Measurements from ENCODE around the gene EPM2AIP1.

The EPM2AIP1 gene

DNA sequence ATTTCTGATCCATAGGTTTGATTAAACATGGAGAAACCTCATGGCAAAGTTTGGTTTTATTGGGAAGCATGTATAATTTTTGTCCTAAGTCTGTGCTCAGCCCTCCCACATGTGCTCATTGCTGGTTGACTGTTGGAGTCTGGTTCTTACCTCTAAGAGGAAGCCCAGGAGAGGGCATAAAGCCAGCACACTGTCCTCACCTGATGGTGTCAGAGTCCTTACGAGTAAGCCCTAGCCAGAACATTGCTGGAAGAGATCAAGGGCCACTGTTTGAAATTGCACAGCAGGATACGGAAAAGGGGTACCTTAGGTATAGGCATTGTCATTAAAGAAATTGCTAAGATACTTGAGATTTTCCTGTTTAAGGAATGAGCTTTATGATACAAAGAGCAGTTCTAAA is 21.7 kb upstream of the EPM2AIP1 start:
- TF ChIP-seq, protein P1, sequence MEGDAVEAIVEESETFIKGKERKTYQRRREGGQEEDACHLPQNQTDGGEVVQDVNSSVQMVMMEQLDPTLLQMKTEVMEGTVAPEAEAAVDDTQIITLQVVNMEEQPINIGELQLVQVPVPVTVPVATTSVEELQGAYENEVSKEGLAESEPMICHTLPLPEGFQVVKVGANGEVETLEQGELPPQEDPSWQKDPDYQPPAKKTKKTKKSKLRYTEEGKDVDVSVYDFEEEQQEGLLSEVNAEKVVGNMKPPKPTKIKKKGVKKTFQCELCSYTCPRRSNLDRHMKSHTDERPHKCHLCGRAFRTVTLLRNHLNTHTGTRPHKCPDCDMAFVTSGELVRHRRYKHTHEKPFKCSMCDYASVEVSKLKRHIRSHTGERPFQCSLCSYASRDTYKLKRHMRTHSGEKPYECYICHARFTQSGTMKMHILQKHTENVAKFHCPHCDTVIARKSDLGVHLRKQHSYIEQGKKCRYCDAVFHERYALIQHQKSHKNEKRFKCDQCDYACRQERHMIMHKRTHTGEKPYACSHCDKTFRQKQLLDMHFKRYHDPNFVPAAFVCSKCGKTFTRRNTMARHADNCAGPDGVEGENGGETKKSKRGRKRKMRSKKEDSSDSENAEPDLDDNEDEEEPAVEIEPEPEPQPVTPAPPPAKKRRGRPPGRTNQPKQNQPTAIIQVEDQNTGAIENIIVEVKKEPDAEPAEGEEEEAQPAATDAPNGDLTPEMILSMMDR (IDR thresholded peaks at IDR 0.05; ENCODE audit: borderline replicate concordance, control extremely low read depth, extremely low read depth, insufficient read depth, missing control alignments) = no peak
- DNase-seq (ENCODE audit: low spot score) = no peak
- in situ Hi-C loops (cut with MboI; ENCODE audit: low sequenced_read_pairs, unreplicated experiment) = no loop called here

DNA sequence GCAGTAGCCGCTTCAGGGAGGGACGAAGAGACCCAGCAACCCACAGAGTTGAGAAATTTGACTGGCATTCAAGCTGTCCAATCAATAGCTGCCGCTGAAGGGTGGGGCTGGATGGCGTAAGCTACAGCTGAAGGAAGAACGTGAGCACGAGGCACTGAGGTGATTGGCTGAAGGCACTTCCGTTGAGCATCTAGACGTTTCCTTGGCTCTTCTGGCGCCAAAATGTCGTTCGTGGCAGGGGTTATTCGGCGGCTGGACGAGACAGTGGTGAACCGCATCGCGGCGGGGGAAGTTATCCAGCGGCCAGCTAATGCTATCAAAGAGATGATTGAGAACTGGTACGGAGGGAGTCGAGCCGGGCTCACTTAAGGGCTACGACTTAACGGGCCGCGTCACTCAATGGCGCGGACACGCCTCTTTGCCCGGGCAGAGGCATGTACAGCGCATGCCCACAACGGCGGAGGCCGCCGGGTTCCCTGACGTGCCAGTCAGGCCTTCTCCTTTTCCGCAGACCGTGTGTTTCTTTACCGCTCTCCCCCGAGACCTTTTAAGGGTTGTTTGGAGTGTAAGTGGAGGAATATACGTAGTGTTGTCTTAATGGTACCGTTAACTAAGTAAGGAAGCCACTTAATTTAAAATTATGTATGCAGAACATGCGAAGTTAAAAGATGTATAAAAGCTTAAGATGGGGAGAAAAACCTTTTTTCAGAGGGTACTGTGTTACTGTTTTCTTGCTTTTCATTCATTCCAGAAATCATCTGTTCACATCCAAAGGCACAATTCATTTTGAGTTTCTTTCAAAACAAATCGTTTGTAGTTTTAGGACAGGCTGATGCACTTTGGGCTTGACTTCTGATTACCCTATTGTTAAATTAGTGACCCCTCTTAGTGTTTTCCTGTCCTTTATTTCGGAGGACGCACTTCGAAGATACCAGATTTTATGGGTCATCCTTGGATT is 674 bp upstream of the EPM2AIP1 start, which contains the start of gene MLH1:
MLH1 (plus strand) TSS at position 193 of the 958 bp plus-strand sequence; CDS start at position 223, 30 bp downstream.
- in situ Hi-C loops (cut with MboI; ENCODE audit: low sequenced_read_pairs, unreplicated experiment) = no loop called here
- DNase-seq (ENCODE audit: low spot score) = peak; percentile 81
- TF ChIP-seq, protein P1 (IDR thresholded peaks at IDR 0.05; ENCODE audit: borderline replicate concordance, control extremely low read depth, extremely low read depth, insufficient read depth, missing control alignments) = no peak

DNA sequence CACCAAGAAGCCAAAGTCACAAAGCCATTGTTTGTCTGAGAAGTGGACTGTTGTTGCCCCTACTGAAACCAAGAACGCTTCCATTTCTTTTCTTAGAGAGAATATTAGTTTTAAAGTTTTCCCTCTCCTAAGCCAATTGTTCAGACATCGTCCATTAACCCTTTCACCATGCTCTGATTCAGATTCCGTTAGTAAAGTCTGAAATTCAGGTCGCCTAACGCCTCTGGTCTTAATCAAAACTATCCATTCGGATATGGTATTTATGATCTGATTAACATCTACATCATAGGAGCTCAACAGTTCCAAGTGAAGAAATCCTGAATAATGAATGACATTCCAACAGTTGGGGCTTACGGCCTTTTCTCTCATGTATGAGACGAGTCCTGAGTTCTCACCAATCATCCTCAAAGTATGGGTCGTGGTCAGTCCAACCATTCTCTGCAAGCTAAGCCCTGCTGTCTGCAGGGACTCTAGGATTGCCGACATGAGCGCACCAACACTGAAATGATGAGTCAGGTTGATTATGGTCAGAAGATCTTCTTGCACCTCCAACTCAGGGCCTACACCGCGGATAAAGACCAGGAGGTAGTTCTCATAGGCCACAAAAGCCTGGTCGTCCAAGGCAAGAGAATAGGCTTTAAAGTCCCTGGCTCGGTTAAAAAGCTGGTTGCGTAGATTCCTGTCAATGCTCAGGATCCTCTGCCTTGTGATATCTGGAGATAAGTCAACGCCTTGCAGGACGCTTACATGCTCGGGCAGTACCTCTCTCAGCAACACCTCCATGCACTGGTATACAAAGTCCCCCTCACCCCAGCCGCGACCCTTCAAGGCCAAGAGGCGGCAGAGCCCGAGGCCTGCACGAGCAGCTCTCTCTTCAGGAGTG is 767 bp downstream of the EPM2AIP1 start:
- TF ChIP-seq, protein P1 (IDR thresholded peaks at IDR 0.05; ENCODE audit: borderline replicate concordance, control extremely low read depth, extremely low read depth, insufficient read depth, missing control alignments) = no peak
- no peak for DNase-seq (ENCODE audit: low spot score)
- in situ Hi-C loops (cut with MboI; ENCODE audit: low sequenced_read_pairs, unreplicated experiment) = no loop called here

DNA sequence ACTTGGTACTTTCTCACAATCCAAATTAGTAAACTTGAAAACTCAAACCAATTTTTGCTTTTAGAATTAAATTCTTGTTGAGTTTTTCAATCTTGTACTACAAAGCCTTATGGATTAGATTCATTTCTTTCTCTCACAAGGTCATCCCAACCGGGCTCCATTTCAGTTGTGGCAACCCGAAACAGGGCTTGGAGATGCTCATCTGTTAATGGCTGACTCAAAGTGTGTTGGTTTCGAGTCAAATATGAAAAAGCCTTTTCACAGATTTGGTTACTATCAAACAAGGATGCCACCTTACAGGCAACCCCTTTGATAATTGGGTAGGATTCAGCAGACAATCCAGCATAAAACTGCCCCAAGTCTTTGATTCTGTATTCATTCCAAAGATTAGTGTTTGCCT is 1.8 kb downstream of the EPM2AIP1 start:
- no peak for DNase-seq (ENCODE audit: low spot score)
- TF ChIP-seq, protein P1 (IDR thresholded peaks at IDR 0.05; ENCODE audit: borderline replicate concordance, control extremely low read depth, extremely low read depth, insufficient read depth, missing control alignments) = no peak
- in situ Hi-C loops (cut with MboI; ENCODE audit: low sequenced_read_pairs, unreplicated experiment) = no loop called here

DNA sequence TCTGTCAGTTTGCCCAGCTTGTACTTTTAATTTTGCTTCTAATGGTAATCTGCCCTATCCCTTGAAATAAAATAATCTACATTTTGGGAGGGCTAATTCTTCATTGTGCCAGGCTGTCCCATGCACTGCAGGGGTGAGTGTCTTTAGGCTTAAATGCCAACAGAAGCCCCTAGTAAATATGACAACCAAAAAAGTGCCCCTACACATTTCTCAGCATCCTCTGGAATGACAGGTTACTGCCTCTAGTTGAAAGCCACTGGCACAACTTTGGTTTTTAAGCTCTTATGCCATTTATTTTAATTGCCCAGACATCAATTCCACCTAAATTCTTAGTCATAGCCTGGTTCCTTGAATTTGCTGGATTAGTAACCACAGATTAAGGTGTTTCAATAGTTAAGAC is 3.4 kb downstream of the EPM2AIP1 start:
- in situ Hi-C loops (cut with MboI; ENCODE audit: low sequenced_read_pairs, unreplicated experiment) = no loop called here
- DNase-seq (ENCODE audit: low spot score) = no peak
- TF ChIP-seq, protein P1 (IDR thresholded peaks at IDR 0.05; ENCODE audit: borderline replicate concordance, control extremely low read depth, extremely low read depth, insufficient read depth, missing control alignments) = no peak

DNA sequence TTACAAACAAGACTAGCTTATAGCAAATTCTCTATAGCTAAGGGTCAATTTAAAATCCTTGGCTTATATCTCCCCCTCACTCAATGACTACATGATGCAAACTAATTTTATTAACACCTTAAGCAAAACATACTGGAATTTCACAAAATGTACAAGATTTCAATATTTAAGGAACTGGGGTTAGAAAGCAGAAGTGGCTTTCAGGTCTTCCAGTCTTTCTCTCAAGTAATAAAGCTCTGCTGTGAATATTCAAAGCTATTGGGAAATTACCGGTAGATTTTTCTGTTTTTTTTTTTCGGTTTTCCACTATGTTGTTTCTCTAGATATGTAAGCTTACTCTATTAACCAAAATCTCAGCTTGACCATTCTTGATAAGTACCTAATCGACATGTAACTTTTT is 3.9 kb downstream of the EPM2AIP1 start:
- TF ChIP-seq, protein P1 (IDR thresholded peaks at IDR 0.05; ENCODE audit: borderline replicate concordance, control extremely low read depth, extremely low read depth, insufficient read depth, missing control alignments) = no peak
- in situ Hi-C loops (cut with MboI; ENCODE audit: low sequenced_read_pairs, unreplicated experiment) = no loop called here
- DNase-seq (ENCODE audit: low spot score) = no peak
